GM19239 (cell line): ENCODE measurements around the gene STRBP.
"Not testable (repeated sequence)": the region's sequence is repeated elsewhere in the genome, so short reads cannot be mapped to it uniquely, and the experiment has no call there.

Source experiments
- DNase-seq: peaks from one replicate; pipeline ENCODE4 v3.0.0; 2011; ENCODE audit warnings: low spot score; ENCODE audit not compliant: insufficient read length
- FAIRE-seq: peaks from 2 replicates; lab custom pipeline; 2011; peaks lifted over from hg19 to GRCh38; lab: Jason Lieb, UNC

The STRBP gene

DNA sequence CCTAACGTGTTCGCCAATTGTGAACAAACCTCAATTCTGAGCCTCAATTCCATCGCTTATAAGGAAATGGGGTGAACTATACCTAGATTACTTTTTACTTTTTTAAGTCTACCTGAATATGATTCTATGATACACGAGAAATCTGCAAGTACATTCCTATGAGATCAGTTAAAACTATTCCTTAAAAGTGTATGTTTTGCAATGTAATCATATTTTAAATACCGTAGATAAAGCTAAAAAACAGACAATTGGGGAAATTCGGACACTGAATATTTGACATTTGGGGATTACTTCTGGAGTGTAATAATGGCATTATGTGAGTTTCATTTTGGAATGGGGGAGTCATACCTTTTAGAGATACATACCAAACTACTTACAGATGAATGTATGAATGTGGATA, 62.3 kb downstream of the STRBP start:
- no peak for DNase-seq
- no peak for FAIRE-seq

DNA sequence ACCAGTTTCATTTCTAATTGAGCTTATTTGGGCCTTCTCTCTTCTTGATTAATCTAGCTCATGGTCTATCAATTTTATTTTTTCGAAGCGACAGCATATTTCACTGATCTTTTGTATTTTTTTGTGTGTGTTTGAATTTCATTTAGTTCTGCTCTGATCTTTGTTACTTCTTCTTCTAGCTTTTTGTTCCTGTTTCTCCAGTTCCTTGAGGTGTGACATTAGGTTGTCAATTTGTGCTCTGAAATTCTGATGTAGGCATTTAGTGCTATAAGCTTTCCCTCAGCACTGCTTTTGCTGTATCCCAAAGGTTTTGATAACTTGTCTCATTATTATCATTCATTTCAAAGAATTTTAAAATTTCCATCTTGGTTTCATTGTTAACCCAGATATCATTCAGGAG, 67.3 kb downstream of the STRBP start:
- FAIRE-seq (no peak), DNase-seq (no peak)

DNA sequence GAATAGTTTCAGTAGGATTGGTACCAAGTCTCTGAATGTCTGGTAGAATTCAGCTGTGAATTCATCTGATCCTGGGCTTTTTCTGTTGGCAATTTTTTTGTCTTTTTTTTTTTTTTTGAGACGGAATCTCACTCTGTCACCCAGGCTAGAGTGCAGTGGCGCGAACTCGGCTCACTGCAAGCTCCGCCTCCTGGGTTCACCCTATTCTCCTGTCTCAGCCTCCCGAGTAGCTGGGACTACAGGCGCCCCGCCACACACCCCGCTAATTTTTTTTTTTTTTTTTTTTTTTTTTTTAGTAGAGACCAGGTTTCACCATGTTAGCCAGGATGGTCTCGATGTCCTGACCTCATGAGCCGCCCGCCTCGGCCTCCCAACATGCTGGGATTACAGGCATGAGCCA, 67.9 kb downstream of the STRBP start:
- not testable (repeated sequence) for FAIRE-seq, DNase-seq

DNA sequence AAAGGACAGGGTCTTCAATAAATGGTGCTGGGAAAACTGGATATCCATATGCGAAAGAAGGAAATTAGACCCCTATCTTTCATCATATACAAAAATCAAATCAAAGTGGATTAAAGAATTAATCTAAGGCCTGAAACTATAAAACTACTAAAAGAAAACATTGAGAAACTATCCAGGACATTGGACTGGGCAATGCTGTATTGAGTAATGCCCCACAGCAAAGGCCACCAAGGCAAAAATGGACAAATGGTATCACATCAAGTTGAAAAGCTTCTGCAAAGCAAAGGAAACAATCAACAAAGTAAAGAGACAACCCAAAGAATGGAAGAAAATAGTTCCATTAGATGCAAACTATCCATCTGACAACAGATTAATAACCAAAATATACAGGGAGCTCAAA, 72.3 kb downstream of the STRBP start:
- DNase-seq (no peak), FAIRE-seq (no peak)

DNA sequence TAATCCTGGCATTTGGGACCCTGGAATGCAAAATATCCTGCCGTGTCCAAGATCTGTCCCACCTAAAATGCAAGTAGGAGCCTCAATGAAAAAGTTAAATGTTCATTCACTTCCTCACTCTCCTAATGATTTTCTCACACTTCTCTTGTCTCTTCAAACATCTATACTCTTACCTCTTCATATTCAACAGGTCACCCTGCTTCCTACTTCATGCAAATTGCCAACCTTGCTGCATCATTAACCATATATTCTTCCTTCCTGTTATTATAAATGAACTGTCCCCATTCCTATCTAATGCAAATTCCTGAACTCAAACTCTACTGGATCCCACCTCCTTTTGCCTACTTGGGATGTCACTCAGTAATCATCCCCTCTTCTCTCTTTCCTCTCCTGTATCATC, 74.4 kb downstream of the STRBP start:
- DNase-seq, result no peak
- no peak for FAIRE-seq

DNA sequence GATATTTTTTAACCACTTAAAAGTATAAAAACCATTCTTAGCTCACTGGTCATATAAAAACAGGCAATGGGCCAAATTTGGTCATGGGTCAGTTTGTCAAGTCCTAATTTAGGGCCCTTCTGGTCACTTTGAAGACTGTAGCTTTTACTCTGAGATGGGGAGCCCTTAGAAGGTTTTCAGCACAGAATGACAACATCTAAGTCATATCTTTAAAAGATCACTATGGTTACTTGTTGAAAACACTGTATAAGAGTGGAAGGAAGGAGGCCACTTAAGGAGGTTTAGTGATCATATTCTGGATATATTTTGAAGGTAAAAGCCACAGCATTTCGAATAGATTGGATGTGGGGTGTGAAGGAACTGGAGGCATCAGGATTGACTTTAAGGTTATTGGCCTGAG, 76.7 kb downstream of the STRBP start:
- DNase-seq (no peak), FAIRE-seq (no peak)

DNA sequence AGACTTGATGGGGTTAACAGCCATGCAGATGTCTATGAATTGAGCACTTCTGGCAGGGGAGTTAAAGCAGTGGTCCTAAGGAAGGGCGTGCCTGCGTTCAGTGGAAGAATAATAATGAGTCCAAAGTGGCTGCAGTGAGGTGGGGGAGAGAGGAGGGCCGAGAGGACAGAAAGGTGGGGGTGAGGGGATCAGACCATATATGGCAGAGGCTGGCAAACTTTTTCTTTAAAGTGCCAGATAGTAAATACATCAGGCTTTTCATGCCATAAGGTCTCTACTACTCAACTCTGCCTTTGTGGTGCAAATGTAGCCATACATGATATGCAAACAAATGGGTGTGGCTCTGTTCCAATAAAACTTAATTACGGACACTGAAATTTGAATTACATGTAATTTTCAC, 77.1 kb downstream of the STRBP start:
- FAIRE-seq (no peak), DNase-seq (no peak)

DNA sequence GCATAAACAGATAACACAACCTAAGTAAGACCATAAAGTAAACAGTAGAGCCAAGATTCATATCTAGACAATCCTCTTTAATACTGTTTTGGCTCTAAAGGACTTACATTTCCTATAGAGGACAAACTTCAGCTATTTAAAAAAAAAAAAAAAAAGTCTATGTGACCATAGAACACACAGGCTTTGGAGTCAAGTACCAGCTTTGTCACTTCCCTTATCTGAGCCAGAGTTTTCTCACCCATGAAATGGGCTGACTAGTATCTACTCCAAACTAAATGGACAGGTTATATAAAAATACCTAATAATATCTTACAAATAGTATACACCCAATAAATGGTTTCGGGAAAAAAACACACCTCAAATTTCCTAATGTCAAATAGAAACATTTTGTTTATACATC, 81.3 kb downstream of the STRBP start:
- no peak for FAIRE-seq
- no peak for DNase-seq

DNA sequence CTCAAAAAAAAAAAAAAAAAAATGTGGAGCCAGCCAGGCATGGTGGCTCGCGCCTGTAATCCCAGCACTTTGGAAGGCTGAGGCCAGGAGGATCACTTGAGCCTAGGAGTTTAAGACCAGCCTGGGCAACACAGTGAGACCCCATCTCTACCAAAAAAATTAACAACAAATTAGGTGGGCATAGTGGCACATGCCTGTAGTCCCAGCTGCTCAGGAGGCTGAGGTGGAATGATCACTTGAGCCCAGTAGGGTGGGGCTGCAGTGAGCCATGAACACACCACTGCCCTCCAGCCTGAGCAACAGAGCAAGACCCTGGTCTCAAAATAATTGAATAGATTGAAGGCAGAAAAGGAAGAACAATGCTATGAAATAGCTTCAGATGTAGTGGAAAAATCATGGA, 82.4 kb downstream of the STRBP start:
- not testable (repeated sequence) for DNase-seq, FAIRE-seq

DNA sequence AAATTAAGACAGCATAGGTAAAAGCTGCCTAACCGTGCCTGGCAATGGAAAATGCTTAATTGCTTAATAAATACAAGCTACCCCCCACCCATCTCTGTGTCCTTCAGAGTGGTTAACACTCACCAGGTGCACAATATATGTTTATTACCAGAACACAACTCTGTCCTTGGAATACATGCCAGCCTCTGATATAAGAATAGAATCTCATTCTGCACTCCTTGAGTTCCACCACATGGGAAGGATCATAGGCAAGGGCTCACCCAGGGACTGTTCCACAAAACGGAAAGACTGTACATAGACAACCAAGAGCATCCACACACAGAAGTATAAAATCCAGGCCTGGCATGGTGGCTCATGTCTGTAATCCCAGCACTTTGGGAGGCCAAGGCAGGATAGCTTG, 91.4 kb downstream of the STRBP start:
- DNase-seq (no peak), FAIRE-seq (peak; percentile 39)

DNA sequence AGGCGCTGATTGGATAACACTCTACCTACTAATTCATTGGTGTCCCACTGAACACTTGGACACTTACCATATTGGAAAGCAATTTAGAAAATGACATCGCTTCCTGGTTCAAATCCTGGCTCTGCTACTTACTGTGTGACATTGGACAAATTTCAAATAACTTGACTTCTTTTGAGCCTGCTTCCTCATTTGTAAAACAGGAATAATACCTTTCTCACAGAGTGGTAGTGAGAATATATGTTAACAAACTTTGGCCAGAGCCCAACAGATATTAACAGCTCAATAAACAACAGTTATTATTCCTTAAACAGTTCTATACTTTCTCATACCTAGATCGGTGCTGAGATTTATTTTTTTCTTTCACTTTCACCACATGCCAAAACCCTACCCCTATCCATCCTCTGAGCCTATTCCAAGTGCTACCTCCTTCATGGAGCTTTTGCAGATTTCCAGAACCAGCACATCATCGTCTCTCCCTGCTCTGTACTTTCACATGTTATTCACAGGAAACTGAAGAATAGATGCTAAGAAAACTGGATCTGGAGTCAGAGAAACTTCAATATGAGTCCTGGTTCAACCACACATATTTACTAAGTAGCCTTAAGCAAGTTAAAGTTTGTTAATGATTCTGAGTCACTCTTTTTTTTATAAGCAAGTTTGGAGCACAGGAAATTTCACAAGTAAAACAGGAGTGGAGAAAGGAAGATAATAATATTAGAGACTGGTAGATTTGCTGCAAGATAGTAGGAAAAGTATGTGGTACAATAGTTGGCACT, 92.3 kb downstream of the STRBP start:
- no peak for DNase-seq

DNA sequence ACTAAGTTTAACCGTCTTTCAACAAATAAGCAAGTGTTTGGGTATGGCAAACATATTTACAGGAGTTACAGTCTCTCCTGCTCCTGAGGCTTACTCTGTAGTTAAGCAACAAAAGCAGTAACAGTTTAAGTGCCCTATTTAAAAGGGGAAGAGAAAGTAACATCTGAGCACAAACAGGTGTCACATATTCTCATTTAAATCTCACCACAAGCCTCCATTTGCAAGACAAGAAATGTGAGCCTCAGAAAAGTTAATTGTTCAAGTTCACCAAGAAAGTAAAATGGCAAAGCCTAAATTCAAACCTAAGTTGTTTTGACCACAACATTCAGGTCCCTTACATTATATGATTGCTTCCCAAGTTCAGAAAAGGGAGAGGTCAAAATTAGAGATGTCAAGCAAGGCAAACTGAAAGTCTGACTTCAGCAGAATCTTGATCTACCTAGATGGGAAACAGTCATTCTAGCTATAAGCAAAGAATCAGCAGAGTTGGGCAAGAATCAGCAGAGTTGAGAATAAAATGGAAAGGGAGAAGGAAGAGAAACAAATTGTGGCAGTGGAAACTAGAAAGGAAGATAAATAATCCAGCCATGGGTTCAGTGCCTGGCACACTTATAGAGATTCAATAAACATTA, 93.4 kb downstream of the STRBP start:
- DNase-seq (peak; percentile 25), FAIRE-seq (peak; percentile 99)

More for the DNA sequence above, 92.3 kb downstream of the STRBP start:
- FAIRE-seq, result peak; percentile 91

DNA sequence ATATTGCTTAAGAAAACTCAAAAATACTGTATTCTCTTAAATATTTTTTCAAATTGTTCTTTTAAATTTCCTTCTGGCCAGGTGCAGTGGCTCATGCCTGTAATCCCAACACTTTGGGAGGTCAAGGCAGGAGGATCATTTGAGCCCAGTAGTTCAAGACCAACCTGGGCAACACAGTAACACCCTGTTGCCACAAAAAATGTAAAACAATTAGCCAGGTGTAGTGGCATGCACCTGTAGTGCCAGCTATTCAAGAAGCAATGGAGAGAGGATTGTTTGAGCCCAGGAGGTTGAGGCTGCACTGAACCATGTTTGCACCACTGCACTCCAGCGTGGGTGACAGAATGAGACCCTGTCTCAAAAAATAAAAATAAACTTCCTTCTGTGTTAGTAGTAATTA, 94.3 kb downstream of the STRBP start:
- no peak for FAIRE-seq

DNA sequence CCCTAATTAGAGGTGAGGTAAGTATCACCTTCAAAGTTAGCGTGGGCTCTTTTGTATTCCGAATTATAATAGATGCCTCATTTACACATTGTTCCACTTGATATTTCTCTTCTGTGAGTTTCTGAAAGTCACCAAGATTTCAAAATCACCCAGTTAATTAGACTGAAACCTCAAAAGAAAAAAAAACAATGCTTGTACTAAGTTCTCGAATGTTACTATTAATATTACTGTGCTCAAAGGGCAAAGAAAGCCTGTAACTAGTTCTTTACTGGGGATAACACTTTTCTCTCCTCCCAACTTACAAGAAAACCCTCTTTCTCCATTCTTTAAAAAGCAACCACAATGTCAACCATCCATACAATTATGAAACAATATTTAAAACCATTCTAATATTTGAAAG, 98.5 kb downstream of the STRBP start:
- DNase-seq, result no peak
- FAIRE-seq, result peak; percentile 74

More for the DNA sequence above, 94.3 kb downstream of the STRBP start:
- DNase-seq, result no peak

DNA sequence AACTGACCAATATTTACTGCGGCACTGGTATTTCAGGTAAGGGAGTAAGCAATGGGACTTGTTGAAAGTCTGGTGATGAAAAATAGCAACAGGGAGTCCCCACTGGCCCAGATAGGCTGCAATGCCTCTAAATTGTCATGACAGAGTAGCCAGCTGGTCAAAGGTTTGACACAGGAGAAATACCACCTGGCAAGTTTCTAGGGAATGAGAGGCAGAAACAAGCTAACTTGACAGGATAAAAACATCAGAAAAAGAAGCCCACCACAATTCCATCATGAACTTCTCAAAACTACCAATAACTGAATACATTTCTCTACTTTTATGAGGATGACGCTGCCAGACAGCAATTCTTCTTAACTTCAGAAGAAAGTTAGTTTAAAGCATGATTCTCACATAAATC, 99.8 kb downstream of the STRBP start:
- DNase-seq (no peak), FAIRE-seq (no peak)

DNA sequence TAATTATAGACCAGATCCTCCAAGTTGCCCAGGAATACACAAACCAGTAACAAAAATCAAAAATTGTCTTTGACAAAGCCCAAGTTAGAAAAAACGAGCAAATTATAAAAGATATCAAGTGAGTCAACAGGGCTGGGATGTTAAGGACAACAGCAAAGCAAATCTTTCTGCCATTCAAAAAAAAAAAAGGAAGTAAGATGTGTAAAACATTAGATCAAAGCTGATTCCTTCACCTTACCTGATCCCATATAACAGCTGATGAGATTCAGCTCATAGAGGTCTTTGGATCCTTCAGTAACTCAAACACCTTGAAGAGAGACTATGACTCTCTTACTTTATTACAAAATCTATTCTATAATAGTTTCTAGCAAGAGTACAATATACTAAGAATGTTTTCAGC, 100.9 kb downstream of the STRBP start:
- DNase-seq, result no peak
- no peak for FAIRE-seq

DNA sequence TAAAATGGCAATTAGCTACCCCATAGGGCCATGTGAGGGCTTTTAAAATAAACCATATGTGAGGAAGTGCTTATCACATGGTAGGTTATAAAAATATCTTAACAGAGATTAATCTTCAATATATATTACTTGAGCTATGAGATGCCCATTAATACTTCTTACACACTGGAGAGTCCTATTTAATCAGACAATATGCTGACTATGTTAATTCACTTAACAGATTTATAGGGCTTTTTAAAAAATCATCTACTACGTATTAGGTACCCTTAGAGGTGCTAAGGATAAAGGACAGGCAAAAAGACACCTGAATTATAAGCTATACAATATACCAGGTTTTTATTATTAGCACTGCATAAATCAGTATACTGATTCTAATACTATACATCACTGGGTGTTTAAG, 102.6 kb downstream of the STRBP start:
- no peak for DNase-seq

DNA sequence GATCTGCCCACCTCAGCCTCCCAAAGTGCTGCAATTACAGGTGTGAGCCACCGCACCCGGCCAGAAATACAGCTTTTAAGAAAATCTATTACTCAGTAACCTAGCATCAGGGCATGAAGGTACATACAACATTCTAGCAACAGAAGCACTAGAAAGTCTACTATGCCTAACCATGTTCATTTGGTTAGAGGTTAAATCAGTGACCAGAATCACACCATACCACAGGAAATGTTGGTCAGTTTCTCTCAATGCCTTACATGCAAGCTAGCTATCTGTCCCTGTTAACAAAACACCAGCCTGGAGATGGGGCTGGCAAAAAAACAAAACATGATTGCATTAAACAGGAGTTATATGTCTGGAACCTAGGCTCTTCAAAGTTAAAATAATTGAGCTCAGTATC, 104.1 kb downstream of the STRBP start:
- DNase-seq, result no peak
- peak; percentile 86 for FAIRE-seq

More for the DNA sequence above, 102.6 kb downstream of the STRBP start:
- no peak for FAIRE-seq

DNA sequence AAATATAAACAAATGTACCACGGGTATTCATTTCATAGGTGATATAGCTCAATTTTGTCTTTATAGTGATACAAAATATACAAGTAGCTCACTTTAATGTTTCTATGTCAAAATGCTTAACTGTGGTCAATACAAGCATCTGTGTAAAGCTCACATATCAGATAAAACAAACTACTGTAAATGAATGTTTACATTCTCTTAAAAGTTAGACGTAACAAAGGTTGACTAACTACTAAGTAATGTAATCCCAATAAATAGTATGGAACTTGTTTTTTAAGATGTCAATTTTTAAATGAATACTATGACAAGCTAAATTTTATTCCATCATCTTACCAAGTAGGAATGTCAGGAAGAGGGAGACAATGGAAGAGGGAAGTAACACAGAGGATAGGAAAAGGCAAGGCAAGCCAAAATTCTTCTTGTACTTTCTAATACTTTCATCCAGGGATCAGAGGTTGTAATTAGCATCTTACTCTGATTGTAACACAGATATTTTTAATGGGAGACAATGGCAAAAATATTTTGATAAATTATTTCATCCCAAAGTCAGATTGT, 105.5 kb downstream of the STRBP start:
- FAIRE-seq (no peak), DNase-seq (no peak)

DNA sequence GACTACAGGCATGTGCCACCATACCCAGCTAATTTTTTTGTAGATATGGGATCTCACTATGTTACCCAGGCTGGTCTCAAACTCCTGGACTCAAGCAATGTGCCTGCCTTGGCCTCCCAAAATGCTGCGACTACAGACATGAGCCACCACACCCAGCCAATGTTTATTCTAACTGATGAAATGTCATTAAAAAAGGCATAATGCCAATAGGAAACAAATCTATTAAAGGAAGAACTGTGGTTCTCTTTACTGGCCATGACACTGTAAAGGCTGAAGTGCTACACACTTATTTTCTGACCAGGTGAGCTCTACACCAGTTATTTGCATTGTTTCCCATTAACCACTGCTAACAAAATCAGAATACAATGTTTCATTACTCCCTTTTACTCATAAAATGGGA, 106.0 kb downstream of the STRBP start:
- DNase-seq (no peak), FAIRE-seq (no peak)

DNA sequence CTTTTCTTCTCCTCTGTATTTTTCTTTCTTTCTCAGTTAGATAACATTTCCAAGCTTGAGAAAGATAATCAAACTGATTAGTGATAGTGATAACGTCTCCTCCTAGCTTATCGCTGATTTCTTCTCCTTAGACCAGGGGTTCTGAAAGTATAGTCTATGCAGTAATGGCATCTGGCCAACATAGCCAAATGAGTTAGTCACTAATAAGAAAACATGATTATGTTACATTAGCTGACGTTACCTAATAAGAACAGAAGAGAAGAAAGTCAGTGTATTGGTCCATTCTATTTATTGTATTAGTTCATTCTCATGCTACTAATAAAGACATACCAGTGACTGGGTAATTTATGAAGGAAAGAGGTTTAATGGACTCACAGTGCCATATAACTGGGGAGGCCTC, 111.2 kb downstream of the STRBP start:
- no peak for DNase-seq
- FAIRE-seq, result peak; percentile 69
